Stimulated activated CD4-positive, alpha-beta T cell treated with anti-CD3 and anti-CD28 coated beads, Interleukin-1b, Interleukin-23, amount 100 ng/mL, for 48 hours (primary cell): Measurements from ENCODE around the gene DGCR2.
"Not testable (repeated sequence)": the region's sequence is repeated elsewhere in the genome, so short reads cannot be mapped to it uniquely, and the experiment has no call there.

ENCODE experiments used
- DNase-seq: peaks from one replicate; pipeline ENCODE4 v3.0.0-alpha.2; 2020

DGCR2 gene

GRCh38 chr22:19122143-19122751, at the start of gene DGCR2:
Gene DGCR2 (minus strand): TSS chr22:19122412. CDS start chr22:19122206, 206 bp downstream.
- peak; percentile 96 for DNase-seq

- DNase-seq = no peak
These were observed 47.7 kb upstream of the DGCR2 start for GRCh38 chr22:19169947-19170318.

- DNase-seq = no peak
These were observed 47.1 kb upstream of the DGCR2 start for GRCh38 chr22:19169002-19169946.

GRCh38 chr22:19168088-19168890, 46.1 kb upstream of the DGCR2 start:
- DNase-seq = no peak

- DNase-seq = no peak
These were observed 45.1 kb upstream of the DGCR2 start for GRCh38 chr22:19167106-19167869.

- DNase-seq = no peak
These were observed 44.2 kb upstream of the DGCR2 start for GRCh38 chr22:19166421-19166820.

- DNase-seq = no peak
These were observed 42.2 kb upstream of the DGCR2 start for GRCh38 chr22:19164425-19164824.

- not testable (repeated sequence) for DNase-seq
These were observed 36.4 kb upstream of the DGCR2 start for GRCh38 chr22:19158649-19159048.

GRCh38 chr22:19156109-19156508, 33.9 kb upstream of the DGCR2 start:
- not testable (repeated sequence) for DNase-seq

GRCh38 chr22:19152942-19153883, 31.0 kb upstream of the DGCR2 start:
- DNase-seq = no peak

GRCh38 chr22:19151329-19152191, 29.3 kb upstream of the DGCR2 start:
- DNase-seq = no peak

- no peak for DNase-seq
These were observed 28.5 kb upstream of the DGCR2 start for GRCh38 chr22:19150482-19151328.

GRCh38 chr22:19149991-19150390, 27.8 kb upstream of the DGCR2 start, which contains the start of gene GSC2:
Gene GSC2 (minus strand): TSS chr22:19150292. CDS start chr22:19150283, 9 bp downstream.
- DNase-seq = no peak

GRCh38 chr22:19149047-19149883, 27.1 kb upstream of the DGCR2 start:
- peak; percentile 30 for DNase-seq

- no peak for DNase-seq
These were observed 26.3 kb upstream of the DGCR2 start for GRCh38 chr22:19148417-19149046.

- no peak for DNase-seq
These were observed 25.1 kb upstream of the DGCR2 start for GRCh38 chr22:19147195-19147780.

GRCh38 chr22:19146215-19146968, 24.2 kb upstream of the DGCR2 start:
- no peak for DNase-seq
